H9 (cell line): Measurements from ENCODE around the gene PPP1R1B. TPM values are rescaled to one million over a fixed set of nuclear protein-coding genes. Genes with fewer than 3 reads are reported as not detected.
A peak's percentile ranks its signal among the peaks of the same experiment; 100 is the strongest.

Experiments
- DNase-seq: peaks from one replicate; pipeline ENCODE4 v3.0.0-alpha.2; 2017
- H2AFZ ChIP-seq: one replicate; pipeline ENCODE4 v1.6.1; 2013; ENCODE audit warnings: mild to moderate bottlenecking, low read length, control low read depth, moderate library complexity
- H2AK5ac ChIP-seq: 2 replicates; pipeline ENCODE4 v1.6.1; 2013; ENCODE audit warnings: low read length, control low read depth, mixed read lengths; ENCODE audit not compliant: insufficient read length
- H2BK120ac ChIP-seq: one replicate; pipeline ENCODE4 v1.6.1; 2013; ENCODE audit warnings: low read depth, mild to moderate bottlenecking, low read length, control low read depth, inconsistent platforms; ENCODE audit not compliant: poor library complexity, severe bottlenecking
- H2BK12ac ChIP-seq: 2 replicates; pipeline ENCODE4 v1.6.1; 2013; ENCODE audit warnings: low read length, control low read depth, mixed read lengths, low read depth; ENCODE audit not compliant: insufficient read length
- H2BK15ac ChIP-seq: 2 replicates; pipeline ENCODE4 v1.6.1; 2013; ENCODE audit warnings: low read depth, low read length, control low read depth
- H2BK20ac ChIP-seq: one replicate; pipeline ENCODE4 v1.6.1; 2013; ENCODE audit warnings: low read depth, mild to moderate bottlenecking, low read length, control low read depth, inconsistent platforms; ENCODE audit not compliant: poor library complexity, severe bottlenecking
- H2BK5ac ChIP-seq: 2 replicates; pipeline ENCODE4 v1.6.1; 2013; ENCODE audit warnings: low read length, control low read depth, mixed read lengths; ENCODE audit not compliant: insufficient read length
- H3K14ac ChIP-seq: 2 replicates; pipeline ENCODE4 v1.6.1; 2013; ENCODE audit warnings: low read length, control low read depth; ENCODE audit not compliant: insufficient read depth
- H3K18ac ChIP-seq: 2 replicates; pipeline ENCODE4 v1.6.1; 2013; ENCODE audit warnings: low read depth, mild to moderate bottlenecking, mixed read lengths, low read length, control low read depth; ENCODE audit not compliant: insufficient read length
- H3K23ac ChIP-seq: 2 replicates; pipeline ENCODE4 v1.6.1; 2013; ENCODE audit warnings: low read length, control low read depth, mixed read lengths, low read depth; ENCODE audit not compliant: insufficient read length
- H3K23me2 ChIP-seq: 2 replicates; pipeline ENCODE4 v1.6.1; 2013; ENCODE audit warnings: low read depth, mild to moderate bottlenecking, mixed read lengths, low read length, control low read depth; ENCODE audit not compliant: insufficient read length, poor library complexity, severe bottlenecking
- H3K27ac ChIP-seq: 2 replicates; pipeline ENCODE4 v1.5.1; 2013; ENCODE audit warnings: low read length, control low read depth, mixed read lengths, low read depth; ENCODE audit not compliant: insufficient read length
- H3K27me3 ChIP-seq: 2 replicates; pipeline ENCODE4 v1.6.1; 2013; ENCODE audit warnings: low read length, control low read depth, inconsistent platforms; ENCODE audit not compliant: insufficient read depth
- H3K4ac ChIP-seq: 2 replicates; pipeline ENCODE4 v1.6.1; 2013; ENCODE audit warnings: low read depth, mild to moderate bottlenecking, control low read depth, inconsistent platforms, low read length, moderate library complexity
- H3K4me1 ChIP-seq: 2 replicates; pipeline ENCODE4 v1.6.1; 2013; ENCODE audit warnings: low read length, control low read depth, inconsistent platforms; ENCODE audit not compliant: insufficient read depth
- H3K4me2 ChIP-seq: 2 replicates; pipeline ENCODE4 v1.6.1; 2013; ENCODE audit warnings: low read length, control low read depth, mixed read lengths; ENCODE audit not compliant: insufficient read length, insufficient read depth
- H3K56ac ChIP-seq: 2 replicates; pipeline ENCODE4 v1.6.1; 2013; ENCODE audit warnings: low read depth, mild to moderate bottlenecking, mixed read lengths, low read length, control low read depth; ENCODE audit not compliant: insufficient read length
- H3K79me1 ChIP-seq: 2 replicates; pipeline ENCODE4 v1.6.1; 2013; ENCODE audit warnings: low read depth, mild to moderate bottlenecking, moderate library complexity, low read length, control low read depth, inconsistent platforms; ENCODE audit not compliant: insufficient read depth, poor library complexity, severe bottlenecking
- H3K79me2 ChIP-seq: 2 replicates; pipeline ENCODE4 v1.6.1; 2013; ENCODE audit warnings: low read length, control low read depth, inconsistent platforms; ENCODE audit not compliant: insufficient read depth
- H3K9ac ChIP-seq: 2 replicates; pipeline ENCODE4 v1.6.1; 2013; ENCODE audit warnings: low read length, control low read depth, mixed read lengths; ENCODE audit not compliant: insufficient read length; ENCODE audit errors: extremely low read depth
- H3K9me3 ChIP-seq: one replicate; pipeline ENCODE4 v1.6.1; 2013; ENCODE audit warnings: low read depth, low read length, inconsistent platforms; ENCODE audit not compliant: control insufficient read depth
- H3T11ph ChIP-seq: one replicate; pipeline ENCODE4 v1.6.1; 2013; ENCODE audit warnings: mild to moderate bottlenecking, low read length, control low read depth, inconsistent platforms
- H4K20me1 ChIP-seq: one replicate; pipeline ENCODE4 v1.6.1; 2013; ENCODE audit not compliant: control insufficient read depth, insufficient read length, insufficient read depth
- H4K5ac ChIP-seq: 2 replicates; pipeline ENCODE4 v1.6.1; 2013; ENCODE audit warnings: low read depth, mild to moderate bottlenecking, mixed read lengths, low read length, control low read depth; ENCODE audit not compliant: insufficient read length
- H4K8ac ChIP-seq: replicated peaks from 2 replicates; pipeline ENCODE4 v1.6.1; 2013; ENCODE audit warnings: low read length, control low read depth, mixed read lengths, low read depth; ENCODE audit not compliant: insufficient read length
- H4K91ac ChIP-seq: 2 replicates; pipeline ENCODE4 v1.6.1; 2013; ENCODE audit warnings: low read depth, mild to moderate bottlenecking, moderate library complexity, mixed read lengths, low read length, control low read depth; ENCODE audit not compliant: insufficient read length
- H3K27ac Mint-ChIP-seq, 3 experiments: 2 replicates in 2 of 3; 3 replicates in 1 of 3; pipeline ENCODE4 v1.8.0; 2020 to 2021; ENCODE audit warnings: mixed read lengths in 3 of 3, mild to moderate bottlenecking in 1 of 3, moderate library complexity in 1 of 3
- H3K27me3 Mint-ChIP-seq: 2 replicates; pipeline ENCODE4 v1.8.0; 2021; ENCODE audit warnings: low read depth, mild to moderate bottlenecking, moderate library complexity, mixed read lengths
- H3K36me3 Mint-ChIP-seq, 3 experiments: 2 replicates in 2 of 3; 3 replicates in 1 of 3; pipeline ENCODE4 v1.8.0; 2020 to 2021; ENCODE audit warnings: low read depth in 3 of 3, mixed read lengths in 3 of 3; ENCODE audit not compliant: insufficient read depth in 1 of 3
- H3K4me1 Mint-ChIP-seq, 2 experiments: 2 replicates each; pipeline ENCODE4 v1.8.0; 2020; ENCODE audit warnings: mixed read lengths in 2 of 2
- H3K4me3 Mint-ChIP-seq, 2 experiments: 2 replicates in 1 of 2; 3 replicates in 1 of 2; pipeline ENCODE4 v1.8.0; 2020 to 2021; ENCODE audit warnings: mild to moderate bottlenecking in 2 of 2, mixed read lengths in 2 of 2, moderate library complexity in 1 of 2
- H3K9me3 Mint-ChIP-seq, 2 experiments: 2 replicates in 1 of 2; 3 replicates in 1 of 2; pipeline ENCODE4 v1.8.0; 2020; ENCODE audit warnings: mild to moderate bottlenecking in 2 of 2, mixed read lengths in 2 of 2, moderate library complexity in 1 of 2
- CTCF ChIP-seq: fragments of 200-600 bp; sonication (generic); conservative IDR thresholded peaks from 3 replicates; pipeline ENCODE4 v1.8.0; 2021; ENCODE audit warnings: antibody characterized with exemption, mild to moderate bottlenecking
- WGBS: extraction: QIAGEN DNeasy Blood & Tissue Kit; methylation state at CpG from one replicate; pipeline ENCODE4 v1.1.7; 2013; ENCODE audit warnings: missing lambda C conversion rate, low lambda C conversion rate, mixed read lengths; ENCODE audit not compliant: insufficient read length; ENCODE audit errors: extremely low coverage; 5-methylcytosine and 5-hydroxymethylcytosine counted together
- total RNA-seq: library from RNA; stranded (reverse); gene quantifications from 2 replicates; pipeline ENCODE4 v1.2.1, GENCODE V29; 2021

Gene PPP1R1B
- total RNA-seq, 1 experiment from 2014 or later = 15.5 TPM

GRCh38 chr17:39683295-39683939 lies 56.7 kb downstream of the PPP1R1B start:
- DNase-seq = no peak
- Mint-ChIP-seq H3K4me1 (peaks cover 22 to 24% of the 10 kb centered on the region in 2 experiments), H3K27ac (peak overlapping the region in 2 of 3 experiments; percentile 41 to 52; a peak in 2 of 7 replicates), H3K27me3 (no peaks in the 10 kb centered on the region), H3K4me3 (no peak overlapping the region), H3K36me3 (peaks cover 9 to 41% (median 25%) of the 10 kb centered on the region in 3 experiments), H3K9me3 (no peaks in the 10 kb centered on the region)
- Histone ChIP-seq H3K4me1 (peaks cover 5% of the 10 kb centered on the region), H2BK5ac (no peak overlapping the region), H3K56ac (no peak overlapping the region), H3T11ph (no peak overlapping the region), H4K8ac (no peak overlapping the region), H3K79me2 (no peaks in the 10 kb centered on the region), H3K27ac (no peak overlapping the region), H3K4ac (no peak overlapping the region), H3K14ac (no peak overlapping the region), H3K23ac (no peak overlapping the region), H3K9me3 (no peaks in the 10 kb centered on the region), H2AFZ (no peak overlapping the region), H4K91ac (no peak overlapping the region), H3K18ac (no peak overlapping the region), H4K5ac (no peak overlapping the region), H2BK20ac (no peak overlapping the region), H3K23me2 (peaks cover 3% of the 10 kb centered on the region), H4K20me1 (no peaks in the 10 kb centered on the region), H3K27me3 (no peaks in the 10 kb centered on the region), H2BK12ac (no peak overlapping the region), H3K4me2 (no peak overlapping the region), H3K9ac (no peak overlapping the region), H3K79me1 (no peaks in the 10 kb centered on the region), H2BK15ac (no peak overlapping the region), H2AK5ac (no peak overlapping the region), H2BK120ac (no peak overlapping the region)
- no CpG with 5 or more reads among the region's 9 CpGs for WGBS
- TF ChIP-seq CTCF = no peak
